OCI-LY3 (cell line): ENCODE measurements around the gene SIK3.

Source experiments
- H2AFZ ChIP-seq: fragments of 200-600, 300-600 bp; shearing (Covaris generic); 2 replicates; pipeline ENCODE4 v1.6.0; 2014; ENCODE audit warnings: antibody characterized with exemption, low read depth, low read length
- H3K27ac ChIP-seq: fragments of 200-600, 300-600 bp; sonication (generic); 2 replicates; pipeline ENCODE4 v1.5.1; 2014; ENCODE audit warnings: mild to moderate bottlenecking, low read length, moderate library complexity, mixed read lengths
- H3K27me3 ChIP-seq: fragments of 200-600, 300-600 bp; sonication (generic); 2 replicates; pipeline ENCODE4 v1.6.1; 2014; ENCODE audit warnings: low read depth, low read length, mixed read lengths
- H3K36me3 ChIP-seq: fragments of 200-600, 300-600 bp; sonication (generic); replicated peaks from 2 replicates; pipeline ENCODE3; 2014; ENCODE audit warnings: low read depth, low read length, mixed read lengths
- H3K4me1 ChIP-seq: fragments of 300-600, 200-600 bp; sonication (generic); 2 replicates; pipeline ENCODE4 v1.6.1; 2014; ENCODE audit warnings: low read length, mixed read lengths
- H3K4me2 ChIP-seq: fragments of 200-600, 300-600 bp; sonication (generic); 2 replicates; pipeline ENCODE4 v1.6.1; 2014; ENCODE audit warnings: low read length, mixed read lengths
- H3K4me3 ChIP-seq: fragments of 300-600, 200-600 bp; sonication (generic); 2 replicates; pipeline ENCODE4 v1.5.1; 2014; ENCODE audit warnings: antibody characterized with exemption, mild to moderate bottlenecking, low read length, moderate library complexity
- H3K79me2 ChIP-seq: fragments of 300-600, 200-600 bp; shearing (Covaris generic); 2 replicates; pipeline ENCODE4 v1.6.1; 2014; ENCODE audit warnings: mild to moderate bottlenecking, low read length, mixed read lengths
- H3K9ac ChIP-seq: fragments of 300-600, 200-600 bp; shearing (Covaris generic); 2 replicates; pipeline ENCODE4 v1.6.0; 2014; ENCODE audit warnings: mild to moderate bottlenecking, low read length, moderate library complexity
- H3K9me3 ChIP-seq: fragments of 200-600, 300-600 bp; shearing (Covaris generic); 2 replicates; pipeline ENCODE4 v1.6.1; 2014; ENCODE audit warnings: low read length, mixed read lengths; ENCODE audit not compliant: insufficient read depth
- H4K20me1 ChIP-seq: fragments of 200-600, 300-600 bp; sonication (generic); 2 replicates; pipeline ENCODE4 v1.6.1; 2016; ENCODE audit warnings: low read length, mixed read lengths; ENCODE audit not compliant: insufficient read depth
- EZH2phosphoT487 ChIP-seq: fragments of 200-600 bp; shearing (Covaris generic); IDR thresholded peaks from 2 replicates; pipeline ENCODE4 v1.6.1; 2018; ENCODE audit warnings: antibody characterized with exemption, mixed run types, low read depth
- TF ChIP-seq, protein P1 (sequence below): fragments of 200-600, 300-600 bp; sonication (generic); IDR thresholded peaks from 2 replicates; pipeline ENCODE4 v1.5.1; 2014; ENCODE audit warnings: antibody characterized with exemption, low read length, low read depth

The SIK3 gene

DNA sequence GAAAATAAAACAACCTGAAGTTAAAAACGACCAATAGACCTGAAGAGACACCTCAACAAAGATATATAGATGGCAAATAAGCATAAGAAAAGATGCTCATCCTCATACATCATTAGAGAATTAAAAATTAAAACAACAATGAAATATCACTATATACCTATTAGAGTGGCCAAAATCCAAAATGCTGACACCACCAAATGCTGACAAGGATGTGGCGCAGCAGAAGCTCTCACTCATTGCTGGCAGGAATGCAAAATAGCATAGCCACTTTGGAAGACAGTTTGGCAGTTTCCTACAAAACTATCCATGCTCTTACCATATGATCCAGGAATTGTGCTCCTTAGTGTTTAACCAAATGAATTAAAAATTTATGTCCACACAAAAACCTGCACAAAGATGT, 205.9 kb downstream of the SIK3 start:
- 0 out of 2 replicates have a peak, but pooled peaks cover 3% of the 10 kb centered on the region for H3K4me1 ChIP-seq
- H3K9ac ChIP-seq, result no peak overlapping the region
- H2AFZ ChIP-seq, result no peak overlapping the region
- no peak overlapping the region for H3K27ac ChIP-seq
- no peak overlapping the region for H3K4me3 ChIP-seq
- H3K79me2 ChIP-seq, result no peaks in the 10 kb centered on the region
- H3K36me3 ChIP-seq, result peaks cover 8% of the 10 kb centered on the region
- TF ChIP-seq EZH2phosphoT487, result no peak
- TF ChIP-seq, protein P1, sequence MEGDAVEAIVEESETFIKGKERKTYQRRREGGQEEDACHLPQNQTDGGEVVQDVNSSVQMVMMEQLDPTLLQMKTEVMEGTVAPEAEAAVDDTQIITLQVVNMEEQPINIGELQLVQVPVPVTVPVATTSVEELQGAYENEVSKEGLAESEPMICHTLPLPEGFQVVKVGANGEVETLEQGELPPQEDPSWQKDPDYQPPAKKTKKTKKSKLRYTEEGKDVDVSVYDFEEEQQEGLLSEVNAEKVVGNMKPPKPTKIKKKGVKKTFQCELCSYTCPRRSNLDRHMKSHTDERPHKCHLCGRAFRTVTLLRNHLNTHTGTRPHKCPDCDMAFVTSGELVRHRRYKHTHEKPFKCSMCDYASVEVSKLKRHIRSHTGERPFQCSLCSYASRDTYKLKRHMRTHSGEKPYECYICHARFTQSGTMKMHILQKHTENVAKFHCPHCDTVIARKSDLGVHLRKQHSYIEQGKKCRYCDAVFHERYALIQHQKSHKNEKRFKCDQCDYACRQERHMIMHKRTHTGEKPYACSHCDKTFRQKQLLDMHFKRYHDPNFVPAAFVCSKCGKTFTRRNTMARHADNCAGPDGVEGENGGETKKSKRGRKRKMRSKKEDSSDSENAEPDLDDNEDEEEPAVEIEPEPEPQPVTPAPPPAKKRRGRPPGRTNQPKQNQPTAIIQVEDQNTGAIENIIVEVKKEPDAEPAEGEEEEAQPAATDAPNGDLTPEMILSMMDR, result no peak
- H3K9me3 ChIP-seq, result no peaks in the 10 kb centered on the region
- H3K4me2 ChIP-seq, result no peak overlapping the region
- H3K27me3 ChIP-seq, result no peaks in the 10 kb centered on the region
- no peaks in the 10 kb centered on the region for H4K20me1 ChIP-seq

DNA sequence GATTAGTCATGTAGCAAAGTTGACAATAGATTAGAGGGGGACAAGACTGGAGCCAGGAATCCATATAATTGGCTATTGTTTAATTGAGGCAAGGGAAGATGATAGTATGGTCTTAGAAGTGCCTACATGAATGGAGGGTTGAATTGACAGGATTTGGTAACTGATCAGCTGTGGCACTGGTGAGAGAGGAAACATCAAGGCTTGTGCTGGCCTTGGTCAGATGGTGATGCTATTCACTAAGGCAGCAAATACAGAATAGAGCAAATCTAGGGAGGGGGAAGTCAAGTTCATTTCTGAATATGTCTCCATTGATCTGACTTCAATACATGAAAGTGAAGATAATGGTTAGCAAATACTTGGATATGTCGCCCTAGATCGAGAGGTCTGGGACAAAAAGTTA, 206.5 kb downstream of the SIK3 start:
- no peak overlapping the region for H3K4me2 ChIP-seq
- TF ChIP-seq EZH2phosphoT487, result no peak
- TF ChIP-seq, protein P1, result no peak
- H3K79me2 ChIP-seq, result no peaks in the 10 kb centered on the region
- no peak overlapping the region for H3K9ac ChIP-seq
- H3K4me3 ChIP-seq, result no peak overlapping the region
- no peaks in the 10 kb centered on the region for H3K27me3 ChIP-seq
- H3K9me3 ChIP-seq, result no peaks in the 10 kb centered on the region
- no peak overlapping the region for H2AFZ ChIP-seq
- no peaks in the 10 kb centered on the region for H4K20me1 ChIP-seq
- peaks cover 8% of the 10 kb centered on the region for H3K36me3 ChIP-seq
- H3K4me1 ChIP-seq, result 0 out of 2 replicates have a peak, but pooled peaks cover 3% of the 10 kb centered on the region
- H3K27ac ChIP-seq, result no peak overlapping the region

DNA sequence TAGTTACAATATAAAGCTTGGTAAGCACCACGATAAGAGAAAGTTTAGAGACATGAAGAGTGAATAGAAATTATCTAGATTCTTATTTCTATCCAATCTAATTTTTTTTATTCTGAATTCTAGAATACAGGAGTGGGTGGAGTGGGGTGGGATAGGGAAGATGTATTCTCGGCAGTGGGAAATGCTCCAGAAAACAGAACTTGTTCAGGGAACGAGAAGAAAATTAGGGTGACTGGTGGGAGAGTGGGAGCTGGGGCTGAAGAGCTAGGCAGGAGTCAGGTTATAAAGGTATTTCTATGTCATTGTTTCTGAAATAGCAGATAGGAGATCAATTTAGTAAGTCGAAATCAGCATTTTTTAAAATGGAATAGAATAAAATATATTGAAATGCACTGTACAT, 207.6 kb downstream of the SIK3 start:
- Histone ChIP-seq H3K9ac (no peak overlapping the region), H3K4me3 (no peak overlapping the region), H2AFZ (no peak overlapping the region), H3K9me3 (no peaks in the 10 kb centered on the region), H3K27me3 (no peaks in the 10 kb centered on the region), H3K36me3 (peaks cover 3% of the 10 kb centered on the region), H3K79me2 (no peaks in the 10 kb centered on the region), H3K27ac (no peak overlapping the region), H3K4me1 (0 out of 2 replicates have a peak, but pooled peaks cover 3% of the 10 kb centered on the region), H3K4me2 (no peak overlapping the region), H4K20me1 (no peaks in the 10 kb centered on the region)
- no peak for TF ChIP-seq EZH2phosphoT487
- TF ChIP-seq, protein P1, result no peak

DNA sequence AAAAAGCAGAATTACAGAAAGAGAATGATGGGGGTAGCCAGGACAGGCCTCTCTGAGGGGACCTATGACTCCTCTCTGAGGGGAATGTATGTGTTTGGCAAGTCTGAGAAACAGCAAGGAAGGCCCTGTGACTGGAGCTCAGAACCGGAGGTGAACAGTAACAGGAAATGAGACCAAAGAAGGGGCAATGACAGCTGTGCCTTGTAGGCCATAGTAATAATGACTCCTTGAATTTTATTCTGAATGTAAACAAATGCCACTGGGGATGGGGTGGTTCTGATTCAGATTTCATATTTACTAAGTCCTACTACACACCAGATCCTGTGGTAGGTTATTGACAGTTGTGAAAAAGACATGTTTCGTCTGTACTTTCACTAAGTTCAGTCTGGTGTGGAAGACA, 208.0 kb downstream of the SIK3 start:
- no peaks in the 10 kb centered on the region for H3K79me2 ChIP-seq
- no peaks in the 10 kb centered on the region for H3K27me3 ChIP-seq
- no peak for TF ChIP-seq EZH2phosphoT487
- TF ChIP-seq, protein P1, result no peak
- no peak overlapping the region for H3K4me3 ChIP-seq
- H3K27ac ChIP-seq, result no peak overlapping the region
- peaks cover 2% of the 10 kb centered on the region for H3K36me3 ChIP-seq
- 0 out of 2 replicates have a peak, but pooled peaks cover 3% of the 10 kb centered on the region for H3K4me1 ChIP-seq
- no peaks in the 10 kb centered on the region for H3K9me3 ChIP-seq
- H4K20me1 ChIP-seq, result no peaks in the 10 kb centered on the region
- H2AFZ ChIP-seq, result no peak overlapping the region
- H3K4me2 ChIP-seq, result no peak overlapping the region
- no peak overlapping the region for H3K9ac ChIP-seq
